Measurements from ENCODE around the gene NME3. TPM values are rescaled to one million over a fixed set of nuclear protein-coding genes. Genes with fewer than 3 reads are reported as not detected.

Gene NME3
- total RNA-seq, 4 donors from 2014 or later, result 35.3 to 208 (median 59.7) TPM

- DNase-seq, result no peak
- H3K27me3 ChIP-seq, result no peaks in the 10 kb centered on the region
- no peaks in the 10 kb centered on the region for H3K4me1 ChIP-seq
- TF ChIP-seq CTCF (IDR thresholded peaks at IDR 0.05), result no peak
- no peaks in the 10 kb centered on the region for H3K36me3 ChIP-seq
- intact Hi-C loops (cut with DNase I; ENCODE audit: low total_unique reads), result no loop called here
- no peak overlapping the region for H3K4me3 ChIP-seq
- H3K9me3 ChIP-seq, result no peaks in the 10 kb centered on the region
- H3K27ac ChIP-seq, result no peak overlapping the region
Measured at GRCh38 chr16:1743376-1744337, 27.7 kb downstream of the NME3 start.

GRCh38 chr16:1741553-1742165 is 29.7 kb downstream of the NME3 start:
- no peak for DNase-seq
- Histone ChIP-seq H3K27me3 (no peaks in the 10 kb centered on the region), H3K36me3 (no peaks in the 10 kb centered on the region), H3K4me3 (no peak overlapping the region), H3K27ac (no peak overlapping the region), H3K4me1 (no peaks in the 10 kb centered on the region), H3K9me3 (no peaks in the 10 kb centered on the region)
- no peak for TF ChIP-seq CTCF (IDR thresholded peaks at IDR 0.05)
- TF ChIP-seq POLR2A (IDR thresholded peaks at IDR 0.05), result no peak
- intact Hi-C loops (cut with DNase I; ENCODE audit: low total_unique reads), result no loop called here

- TF ChIP-seq POLR2A (IDR thresholded peaks at IDR 0.05) (no peak), CTCF (IDR thresholded peaks at IDR 0.05) (no peak)
- Histone ChIP-seq H3K4me3 (no peak overlapping the region), H3K4me1 (no peaks in the 10 kb centered on the region), H3K27ac (no peak overlapping the region), H3K36me3 (no peaks in the 10 kb centered on the region), H3K9me3 (no peaks in the 10 kb centered on the region), H3K27me3 (no peaks in the 10 kb centered on the region)
- intact Hi-C loops (cut with DNase I; ENCODE audit: low total_unique reads), result no loop called here
- no peak for DNase-seq
Measured at GRCh38 chr16:1740781-1741490, 30.4 kb downstream of the NME3 start.

GRCh38 chr16:1740234-1740633 is 31.1 kb downstream of the NME3 start:
- DNase-seq, result no peak
- H3K27ac ChIP-seq, result no peak overlapping the region
- H3K4me1 ChIP-seq, result no peaks in the 10 kb centered on the region
- intact Hi-C loops (cut with DNase I; ENCODE audit: low total_unique reads), result no loop called here
- H3K27me3 ChIP-seq, result no peaks in the 10 kb centered on the region
- TF ChIP-seq POLR2A (IDR thresholded peaks at IDR 0.05) (no peak), CTCF (IDR thresholded peaks at IDR 0.05) (no peak)
- no peak overlapping the region for H3K4me3 ChIP-seq
- no peaks in the 10 kb centered on the region for H3K36me3 ChIP-seq
- no peaks in the 10 kb centered on the region for H3K9me3 ChIP-seq
